Large intestine (tissue), 3 donors: Measurements from ENCODE around the gene MRPS2. TPM values are rescaled to one million over a fixed set of nuclear protein-coding genes. Genes with fewer than 3 reads are reported as not detected.
"Not testable (repeated sequence)": the region's sequence is repeated elsewhere in the genome, so short reads cannot be mapped to it uniquely, and the experiment has no call there.

ENCODE experiments used
- DNase-seq, 2 donors: peaks; one replicate each; pipeline versions ENCODE4 v3.0.0 to v3.0.0-alpha.2; 2013
- H3K27ac ChIP-seq: one replicate; pipeline ENCODE4 v1.5.1; 2013; ENCODE audit warnings: low read length
- H3K27me3 ChIP-seq: 2 replicates; pipeline ENCODE4 v1.6.1; 2013; ENCODE audit warnings: low read length; ENCODE audit not compliant: control insufficient read depth, insufficient read depth
- H3K36me3 ChIP-seq: 2 replicates; pipeline ENCODE4 v1.6.1; 2013; ENCODE audit warnings: low read length; ENCODE audit not compliant: control insufficient read depth, insufficient read depth
- H3K4me1 ChIP-seq: one replicate; pipeline ENCODE4 v1.6.1; 2013; ENCODE audit warnings: low read length; ENCODE audit not compliant: control insufficient read depth, insufficient read depth
- H3K4me3 ChIP-seq: one replicate; pipeline ENCODE4 v1.5.1; 2013; ENCODE audit warnings: low read length
- H3K9me3 ChIP-seq: one replicate; pipeline ENCODE4 v1.6.1; 2013; ENCODE audit warnings: mild to moderate bottlenecking, low read depth, low read length, moderate library complexity; ENCODE audit not compliant: control insufficient read depth
- WGBS: methylation state at CpG from one replicate; pipeline ENCODE4 v1.1.5; 2013; ENCODE audit warnings: low lambda C conversion rate; ENCODE audit not compliant: insufficient coverage; 5-methylcytosine and 5-hydroxymethylcytosine counted together
- polyA plus RNA-seq: library from polyadenylated mRNA; unstranded; fragments of 120-200 nt; gene quantifications from one replicate; pipeline ENCODE4 v1.2.1, GENCODE V29; 2013

The MRPS2 gene
- polyA plus RNA-seq, 1 donor, result 46.9 TPM

- Histone ChIP-seq H3K9me3 (no peaks in the 10 kb centered on the region), H3K4me1 (no peaks in the 10 kb centered on the region), H3K27ac (no peak overlapping the region), H3K4me3 (no peak overlapping the region), H3K27me3 (no peaks in the 10 kb centered on the region), H3K36me3 (peaks cover 28% of the 10 kb centered on the region)
- no peak for DNase-seq
- 100% methylated on average over 2 of the region's 23 CpGs for WGBS
These were observed 6.9 kb downstream of the MRPS2 start for GRCh38 chr9:135507104-135508035.

GRCh38 chr9:135508211-135508820, 7.8 kb downstream of the MRPS2 start:
- Histone ChIP-seq H3K9me3 (no peaks in the 10 kb centered on the region), H3K36me3 (peaks cover 20% of the 10 kb centered on the region), H3K4me1 (no peaks in the 10 kb centered on the region), H3K27ac (no peak overlapping the region), H3K4me3 (no peak overlapping the region), H3K27me3 (no peaks in the 10 kb centered on the region)
- no peak for DNase-seq
- WGBS, result no CpG with 5 or more reads among the region's 9 CpGs

GRCh38 chr9:135509458-135509857, 9.0 kb downstream of the MRPS2 start:
- Histone ChIP-seq H3K27me3 (no peaks in the 10 kb centered on the region), H3K36me3 (peaks cover 9% of the 10 kb centered on the region), H3K4me1 (no peaks in the 10 kb centered on the region), H3K4me3 (no peak overlapping the region), H3K27ac (no peak overlapping the region), H3K9me3 (no peaks in the 10 kb centered on the region)
- no peak for DNase-seq
- 100% methylated on average over 1 of the region's 2 CpGs for WGBS

- no peak for DNase-seq
- no peak overlapping the region for H3K4me3 ChIP-seq
- 62% methylated on average over 2 of the region's 10 CpGs for WGBS
- H3K4me1 ChIP-seq, result no peaks in the 10 kb centered on the region
- no peaks in the 10 kb centered on the region for H3K27me3 ChIP-seq
- no peak overlapping the region for H3K27ac ChIP-seq
- H3K9me3 ChIP-seq, result no peaks in the 10 kb centered on the region
- H3K36me3 ChIP-seq, result no peaks in the 10 kb centered on the region
These were observed 11.7 kb downstream of the MRPS2 start for GRCh38 chr9:135512241-135512603.

GRCh38 chr9:135512904-135513303, 12.4 kb downstream of the MRPS2 start:
- Histone ChIP-seq H3K9me3 (no peaks in the 10 kb centered on the region), H3K4me3 (no peak overlapping the region), H3K4me1 (no peaks in the 10 kb centered on the region), H3K27me3 (no peaks in the 10 kb centered on the region), H3K27ac (no peak overlapping the region), H3K36me3 (no peaks in the 10 kb centered on the region)
- no CpG with 5 or more reads among the region's 7 CpGs for WGBS
- DNase-seq, result no peak

GRCh38 chr9:135513351-135513846, 12.9 kb downstream of the MRPS2 start:
- Histone ChIP-seq H3K27ac (no peak overlapping the region), H3K4me1 (no peaks in the 10 kb centered on the region), H3K4me3 (no peak overlapping the region), H3K27me3 (no peaks in the 10 kb centered on the region), H3K9me3 (no peaks in the 10 kb centered on the region), H3K36me3 (no peaks in the 10 kb centered on the region)
- DNase-seq, result no peak
- WGBS, result no CpG with 5 or more reads among the region's 19 CpGs

GRCh38 chr9:135513906-135514305, 13.4 kb downstream of the MRPS2 start:
- not testable (repeated sequence) for H3K9me3 ChIP-seq, DNase-seq, H3K4me1 ChIP-seq, H3K27ac ChIP-seq, H3K27me3 ChIP-seq, H3K36me3 ChIP-seq, H3K4me3 ChIP-seq
- no CpG with 5 or more reads among the region's 9 CpGs for WGBS

GRCh38 chr9:135514342-135515082, 14.0 kb downstream of the MRPS2 start:
- H3K27ac ChIP-seq, result no peak overlapping the region
- WGBS, result no CpG with 5 or more reads among the region's 17 CpGs
- no peak overlapping the region for H3K4me3 ChIP-seq
- H3K4me1 ChIP-seq, result no peaks in the 10 kb centered on the region
- DNase-seq, result no peak
- H3K9me3 ChIP-seq, result no peaks in the 10 kb centered on the region
- no peaks in the 10 kb centered on the region for H3K36me3 ChIP-seq
- H3K27me3 ChIP-seq, result no peaks in the 10 kb centered on the region

- Histone ChIP-seq H3K36me3 (no peaks in the 10 kb centered on the region), H3K4me1 (no peaks in the 10 kb centered on the region), H3K9me3 (no peaks in the 10 kb centered on the region), H3K27ac (no peak overlapping the region), H3K27me3 (no peaks in the 10 kb centered on the region), H3K4me3 (no peak overlapping the region)
- WGBS, result no CpG with 5 or more reads among the region's 31 CpGs
- DNase-seq, result no peak
These were observed 14.8 kb downstream of the MRPS2 start for GRCh38 chr9:135515083-135515951.
